Kidney (tissue), 14 donors: ENCODE data around the gene MAST3. TPM values are rescaled to one million over a fixed set of nuclear protein-coding genes. Genes with fewer than 3 reads are reported as not detected.

ENCODE experiments used
- DNase-seq, 5 donors: peaks; one replicate each; pipeline ENCODE4 v3.0.0-alpha.2; 2013 to 2020
- FAIRE-seq: peaks from 2 replicates; lab custom pipeline; 2012; peaks lifted over from hg19 to GRCh38; lab: Jason Lieb, UNC
- H3K27ac ChIP-seq, 2 donors: one replicate each; pipeline ENCODE4 v1.7.0; 2013; ENCODE audit warnings: low read depth in 2 of 2, low read length in 2 of 2, inconsistent platforms in 1 of 2
- H3K27me3 ChIP-seq: one replicate; pipeline ENCODE4 v1.7.1; 2013; ENCODE audit warnings: low read length, inconsistent platforms; ENCODE audit not compliant: control insufficient read depth, insufficient read depth
- H3K36me3 ChIP-seq, 3 donors: one replicate each; pipeline versions ENCODE4 v1.7.0 to v1.7.1; 2013; ENCODE audit warnings: low read length in 3 of 3, control low read depth in 1 of 3, inconsistent platforms in 1 of 3; ENCODE audit not compliant: insufficient read depth in 3 of 3, control insufficient read depth in 2 of 3
- H3K4me1 ChIP-seq, 3 donors: one replicate each; pipeline versions ENCODE4 v1.7.0 to v1.7.1; 2013; ENCODE audit warnings: low read length in 3 of 3, inconsistent platforms in 1 of 3, low read depth in 1 of 3; ENCODE audit not compliant: control insufficient read depth in 2 of 3, insufficient read depth in 2 of 3
- H3K4me3 ChIP-seq, 3 donors: one replicate each; pipeline versions ENCODE4 v1.7.0 to v1.8.1; 2013; ENCODE audit warnings: low read length in 3 of 3, control low read depth in 1 of 3, inconsistent platforms in 1 of 3
- H3K9ac ChIP-seq, 3 donors: one replicate each; pipeline versions ENCODE4 v1.7.0 to v1.7.1; 2013; ENCODE audit warnings: low read length in 3 of 3, control low read depth in 1 of 3, inconsistent platforms in 1 of 3
- H3K9me3 ChIP-seq, 3 donors: one replicate each; pipeline versions ENCODE4 v1.7.0 to v1.7.1; 2013; ENCODE audit warnings: low read length in 3 of 3, control low read depth in 1 of 3, inconsistent platforms in 1 of 3; ENCODE audit not compliant: control insufficient read depth in 2 of 3, insufficient read depth in 1 of 3
- intact Hi-C: fragments of 100-400 bp; cut with DNase I; formaldehyde crosslinking; loops from one replicate; pipeline ENCODE4 v1.11.1; 2022
- polyA plus RNA-seq: library from polyadenylated mRNA; stranded (reverse); fragments of 350-450 nt; fragmentation: Illumina TruSeq; extraction: RNeasy Lipid Tissue Mini Kit (QIAGEN cat#74804); gene quantifications from one replicate; pipeline ENCODE4 v1.2.3, GENCODE V29; 2014; ENCODE audit warnings: low read depth, low replicate concordance; ENCODE audit not compliant: insufficient read depth
- total RNA-seq: library from RNA; stranded (reverse); fragmentation: NEBNext Ultra II Directional; extraction: Animal tissue kit (Norgen Biotek cat#: 25700); gene quantifications from one replicate; pipeline ENCODE4 v1.2.1, GENCODE V29; 2021
- TF ChIP-seq, protein P1 (sequence below): IDR thresholded peaks from 3 replicates; pipeline ENCODE4 v1.5.1; 2012; ENCODE audit warnings: mild to moderate bottlenecking, moderate library complexity, borderline replicate concordance; ENCODE audit not compliant: insufficient read depth; ENCODE audit errors: extremely low read depth
- donor health status: control.
- donor health status: control.
- donor health status: control.
- donor health status: control.
- donor health status: control.
- donor health status: DM: yes; HTN: yes; CAD: no.
- donor health status: Normal renal cell carcinoma (clear cell type).

The MAST3 gene
- total and polyA plus RNA-seq, 2 donors from 2014 or later: 5.6 to 16.0 TPM

DNA sequence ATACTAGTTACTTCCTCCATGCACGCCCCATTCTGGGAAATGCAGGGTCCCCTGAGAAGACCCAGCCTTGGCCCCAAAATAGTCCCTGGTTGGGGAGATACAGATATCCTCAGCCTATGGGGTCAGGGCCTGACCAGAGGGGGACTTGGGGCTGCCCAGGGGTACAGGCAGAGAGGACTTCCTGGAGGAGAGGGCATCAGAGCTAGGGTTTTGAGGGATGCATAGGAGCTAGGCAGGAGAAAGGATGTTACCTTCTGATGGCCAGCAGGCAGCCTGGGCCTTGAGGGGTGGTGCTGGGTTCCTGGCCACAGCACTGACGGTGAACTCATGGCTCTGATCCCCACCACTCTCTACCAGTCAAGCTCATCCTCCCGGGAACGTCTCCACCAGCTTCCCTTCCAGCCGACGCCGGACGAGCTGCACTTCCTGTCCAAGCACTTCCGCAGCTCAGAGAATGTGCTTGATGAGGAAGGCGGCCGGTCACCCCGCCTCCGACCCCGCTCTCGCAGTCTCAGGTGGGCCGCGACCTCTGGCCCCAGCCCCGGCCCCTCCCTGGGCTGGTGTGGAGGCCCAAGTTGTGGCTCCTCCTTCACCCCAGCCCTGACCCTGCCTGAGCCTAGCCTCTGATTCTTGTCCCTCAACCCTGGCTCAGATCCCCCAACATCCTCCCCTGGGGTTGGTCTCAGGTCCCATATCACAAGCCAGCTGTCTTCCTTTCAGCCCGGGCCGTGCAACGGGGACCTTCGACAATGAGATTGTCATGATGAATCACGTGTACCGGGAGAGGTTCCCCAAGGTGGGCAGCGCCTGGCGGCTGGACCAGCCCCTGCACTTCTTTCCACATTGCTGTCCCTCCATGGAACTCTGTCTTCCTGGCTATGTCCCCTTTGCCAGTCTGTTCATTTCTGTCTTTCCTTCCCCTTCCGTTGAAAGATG lies 25.6 kb downstream of the MAST3 start:
- Histone ChIP-seq H3K27ac (peak overlapping the region in 1 of 2 donors; percentile 55), H3K36me3 (peaks cover 0 to 12% (median 8%) of the 10 kb centered on the region in 3 donors), H3K27me3 (no peaks in the 10 kb centered on the region), H3K4me3 (no peak overlapping the region), H3K4me1 (peaks cover 0 to 7% (median 6%) of the 10 kb centered on the region in 3 donors), H3K9ac (no peak overlapping the region), H3K9me3 (no peaks in the 10 kb centered on the region)
- DNase-seq (peak in 1 of 5 donors; percentile 60), FAIRE-seq (no peak)
- TF ChIP-seq, protein P1, sequence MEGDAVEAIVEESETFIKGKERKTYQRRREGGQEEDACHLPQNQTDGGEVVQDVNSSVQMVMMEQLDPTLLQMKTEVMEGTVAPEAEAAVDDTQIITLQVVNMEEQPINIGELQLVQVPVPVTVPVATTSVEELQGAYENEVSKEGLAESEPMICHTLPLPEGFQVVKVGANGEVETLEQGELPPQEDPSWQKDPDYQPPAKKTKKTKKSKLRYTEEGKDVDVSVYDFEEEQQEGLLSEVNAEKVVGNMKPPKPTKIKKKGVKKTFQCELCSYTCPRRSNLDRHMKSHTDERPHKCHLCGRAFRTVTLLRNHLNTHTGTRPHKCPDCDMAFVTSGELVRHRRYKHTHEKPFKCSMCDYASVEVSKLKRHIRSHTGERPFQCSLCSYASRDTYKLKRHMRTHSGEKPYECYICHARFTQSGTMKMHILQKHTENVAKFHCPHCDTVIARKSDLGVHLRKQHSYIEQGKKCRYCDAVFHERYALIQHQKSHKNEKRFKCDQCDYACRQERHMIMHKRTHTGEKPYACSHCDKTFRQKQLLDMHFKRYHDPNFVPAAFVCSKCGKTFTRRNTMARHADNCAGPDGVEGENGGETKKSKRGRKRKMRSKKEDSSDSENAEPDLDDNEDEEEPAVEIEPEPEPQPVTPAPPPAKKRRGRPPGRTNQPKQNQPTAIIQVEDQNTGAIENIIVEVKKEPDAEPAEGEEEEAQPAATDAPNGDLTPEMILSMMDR: no peak
- intact Hi-C loops: no loop called here

DNA sequence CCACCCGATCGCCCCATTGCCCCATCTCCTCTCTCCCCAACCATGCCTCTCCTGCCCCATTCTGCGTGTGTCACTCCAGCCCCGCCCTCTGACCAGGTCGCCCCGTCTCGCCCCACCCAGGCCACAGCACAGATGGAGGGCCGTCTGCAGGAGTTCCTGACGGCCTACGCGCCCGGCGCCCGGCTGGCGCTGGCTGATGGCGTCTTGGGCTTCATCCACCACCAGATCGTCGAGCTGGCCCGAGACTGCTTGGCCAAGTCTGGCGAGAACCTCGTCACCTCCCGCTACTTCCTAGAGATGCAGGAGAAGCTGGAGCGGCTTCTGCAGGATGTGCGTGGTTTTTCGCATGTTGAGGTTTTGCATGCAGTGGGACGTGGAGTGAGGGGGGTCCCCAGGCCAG lies 26.2 kb downstream of the MAST3 start:
- intact Hi-C loops: no loop called here
- peaks cover 0 to under 1% (median 0%) of the 10 kb centered on the region in 3 donors for H3K4me1 ChIP-seq
- FAIRE-seq (no peak), DNase-seq (no peak)
- H3K27ac ChIP-seq: peak overlapping the region in 1 of 2 donors; percentile 54
- H3K9ac ChIP-seq: no peak overlapping the region
- TF ChIP-seq, protein P1: no peak
- no peaks in the 10 kb centered on the region for H3K9me3 ChIP-seq
- H3K4me3 ChIP-seq: no peak overlapping the region
- no peaks in the 10 kb centered on the region for H3K27me3 ChIP-seq
- H3K36me3 ChIP-seq: peaks cover 0 to 19% (median 14%) of the 10 kb centered on the region in 3 donors

DNA sequence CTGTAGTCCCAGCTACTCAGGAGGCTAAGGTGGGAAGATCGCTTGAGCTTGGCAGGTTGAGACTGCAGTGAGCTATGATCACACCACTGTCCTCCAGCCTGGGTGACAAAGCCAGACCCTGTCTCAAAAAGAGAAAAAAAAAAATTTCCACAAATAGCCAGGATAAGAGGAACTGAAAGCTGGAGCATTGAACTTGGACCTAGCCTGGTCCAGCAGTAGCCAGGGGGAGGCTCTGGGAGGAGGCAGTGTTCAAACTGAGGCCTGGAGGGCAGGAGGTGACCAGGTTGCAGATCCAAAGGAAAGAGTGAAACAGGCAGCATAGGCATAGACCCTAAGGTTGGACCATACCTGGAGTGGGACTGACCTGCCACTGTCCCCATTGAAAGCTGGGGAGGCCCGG lies 28.5 kb downstream of the MAST3 start:
- TF ChIP-seq, protein P1: no peak
- Histone ChIP-seq H3K9ac (no peak overlapping the region), H3K4me3 (no peak overlapping the region), H3K36me3 (peaks cover 0 to 33% (median 29%) of the 10 kb centered on the region in 3 donors), H3K9me3 (no peaks in the 10 kb centered on the region), H3K27me3 (no peaks in the 10 kb centered on the region), H3K27ac (no peak overlapping the region), H3K4me1 (no peaks in the 10 kb centered on the region)
- FAIRE-seq (no peak), DNase-seq (no peak)
- intact Hi-C loops: no loop called here
